HepG2 (cell line): ENCODE measurements around the gene BBS9.

ENCODE experiments used
- FOXM1 ChIP-seq: sonication (generic); formaldehyde crosslinking; IDR thresholded peaks from 2 replicates; pipeline ENCODE4 v1.5.0; 2020; ENCODE audit warnings: missing genetic modification reagents
- MED13 ChIP-seq: sonication (generic); formaldehyde crosslinking; IDR thresholded peaks from 2 replicates; pipeline ENCODE4 v1.5.0; 2020; ENCODE audit warnings: missing genetic modification reagents
- RCOR2 ChIP-seq: IDR thresholded peaks from 2 replicates; pipeline ENCODE4 v1.6.1; 2016; ENCODE audit warnings: missing biosample characterization, missing genetic modification reagents
- SMAD9 ChIP-seq: sonication (generic); formaldehyde crosslinking; IDR thresholded peaks from 2 replicates; pipeline ENCODE4 v1.5.1; 2020; ENCODE audit warnings: mild to moderate bottlenecking, missing genetic modification reagents
- SNAPC5 ChIP-seq: sonication (generic); formaldehyde crosslinking; IDR thresholded peaks from 2 replicates; pipeline ENCODE4 v1.8.1; 2023; ENCODE audit warnings: mild to moderate bottlenecking, missing genetic modification reagents, borderline replicate concordance
- TP53 ChIP-seq: sonication (generic); formaldehyde crosslinking; conservative IDR thresholded peaks from 2 replicates; pipeline ENCODE4 v1.4.0; 2020; ENCODE audit warnings: missing genetic modification reagents

DNA sequence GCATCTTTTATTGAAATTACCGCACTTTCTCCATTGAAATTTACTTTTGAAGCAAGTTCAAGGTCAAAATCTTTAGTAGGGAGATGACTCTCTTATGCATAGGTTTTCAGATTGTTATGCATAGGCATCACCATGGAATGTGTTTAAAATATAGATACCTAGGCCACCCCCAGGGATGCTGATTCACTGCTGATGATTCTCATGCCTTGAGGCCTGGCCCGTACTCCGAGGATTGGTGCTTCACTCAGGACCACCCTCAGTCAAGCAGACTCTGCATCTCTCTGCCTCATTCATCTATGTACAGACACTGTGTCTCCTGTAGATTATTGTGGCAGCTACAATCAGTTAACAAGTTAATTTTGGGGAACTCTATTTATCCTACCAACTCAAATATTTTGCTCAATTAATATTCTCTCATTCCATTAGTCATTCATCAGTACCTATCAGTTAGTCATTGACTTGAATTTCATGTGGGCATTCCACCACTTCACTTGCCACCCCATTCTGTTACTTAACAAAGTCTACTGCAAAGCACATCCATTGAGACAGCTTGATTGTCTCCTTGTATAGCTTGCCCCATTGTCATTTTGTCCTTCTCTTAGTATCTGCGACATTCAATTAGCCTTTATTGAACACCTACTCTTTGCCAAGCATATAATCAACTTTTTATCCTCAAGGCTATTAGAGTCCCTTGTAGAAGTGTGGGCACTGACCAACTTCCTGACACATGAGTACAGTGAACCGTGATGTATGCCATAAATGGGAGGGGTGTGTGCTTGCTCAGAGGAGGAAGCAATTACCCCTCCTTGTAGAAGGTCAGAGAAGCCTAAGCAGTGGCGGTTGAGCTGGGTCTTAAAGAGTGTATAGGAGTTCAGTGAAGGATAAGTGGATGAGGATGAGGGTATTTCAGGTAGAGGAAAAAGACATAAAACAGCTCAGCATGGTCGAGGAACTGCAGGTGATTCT, 520.4 kb downstream of the BBS9 start:
- TF ChIP-seq FOXM1 (no peak), SMAD9 (CRISPR knock-in tag) (no peak), MED13 (CRISPR knock-in tag) (no peak), SNAPC5 (no peak), RCOR2 (no peak), TP53 (CRISPR knock-in tag) (no peak)
